GM18868 (cell line): ENCODE results near the gene MVP.
"Not testable (repeated sequence)": the region's sequence is repeated elsewhere in the genome, so short reads cannot be mapped to it uniquely, and the experiment has no call there.

Source experiments
- ATAC-seq: cut with Tn5 transposase; IDR thresholded peaks from one replicate; pipeline ENCODE4 v1.9.1; 2021; ENCODE audit warnings: mild to moderate bottlenecking, moderate library complexity; ENCODE audit not compliant: unreplicated experiment

Gene MVP

DNA sequence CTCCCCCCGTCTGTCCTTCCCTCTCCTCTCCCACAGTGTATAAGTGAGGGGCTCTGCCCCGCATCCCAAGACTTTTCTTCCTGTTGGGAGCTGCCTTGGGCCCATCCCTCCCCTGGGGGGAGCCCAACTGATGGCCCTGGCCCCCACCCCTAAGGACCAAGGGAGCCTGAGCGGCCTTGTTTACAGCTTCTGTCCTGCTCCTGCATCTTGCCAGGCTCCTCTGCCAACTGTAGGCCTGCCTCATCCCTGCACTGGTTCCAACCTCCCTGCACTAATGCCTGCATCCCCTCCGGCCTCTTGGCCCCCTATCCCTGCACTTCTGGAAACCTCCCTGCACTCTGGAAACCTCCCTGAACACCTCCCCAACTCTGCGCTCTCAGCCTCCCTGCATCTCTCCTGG, 5.7 kb upstream of the MVP start:
- no peak for ATAC-seq

DNA sequence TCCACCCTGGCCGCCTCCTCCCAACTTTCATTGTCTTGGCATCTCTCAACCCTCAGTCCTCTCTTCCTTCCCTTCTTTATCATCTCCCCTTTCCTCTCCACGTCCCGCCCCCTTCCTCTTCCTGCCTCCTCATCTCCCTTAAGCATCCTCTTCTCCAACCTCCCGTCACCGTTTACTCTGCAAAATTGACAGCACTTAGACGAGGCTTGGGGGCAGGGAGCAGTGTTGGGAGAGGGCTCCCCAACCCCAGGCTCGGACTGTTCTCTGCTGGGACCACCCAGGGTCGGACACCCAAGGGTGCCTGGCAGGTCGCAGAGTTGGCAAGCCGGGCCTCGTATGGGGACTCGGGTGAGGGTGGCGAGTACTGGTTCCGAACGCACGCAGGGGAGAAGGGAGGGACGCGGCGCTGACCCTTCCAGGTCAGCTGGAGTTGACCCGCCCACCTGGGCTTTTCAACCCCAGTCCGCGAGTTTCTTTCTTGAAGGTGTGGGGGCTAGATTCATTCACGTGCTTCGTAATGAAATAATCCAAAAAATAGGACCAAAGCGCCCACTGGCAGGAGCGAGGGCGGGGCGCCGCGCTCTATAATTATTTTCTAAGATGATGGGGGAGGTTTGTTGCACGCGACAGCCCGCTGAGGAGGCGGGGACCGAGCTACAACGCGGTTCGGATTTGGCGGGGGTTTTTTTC, 5.1 kb upstream of the MVP start:
- no peak for ATAC-seq

DNA sequence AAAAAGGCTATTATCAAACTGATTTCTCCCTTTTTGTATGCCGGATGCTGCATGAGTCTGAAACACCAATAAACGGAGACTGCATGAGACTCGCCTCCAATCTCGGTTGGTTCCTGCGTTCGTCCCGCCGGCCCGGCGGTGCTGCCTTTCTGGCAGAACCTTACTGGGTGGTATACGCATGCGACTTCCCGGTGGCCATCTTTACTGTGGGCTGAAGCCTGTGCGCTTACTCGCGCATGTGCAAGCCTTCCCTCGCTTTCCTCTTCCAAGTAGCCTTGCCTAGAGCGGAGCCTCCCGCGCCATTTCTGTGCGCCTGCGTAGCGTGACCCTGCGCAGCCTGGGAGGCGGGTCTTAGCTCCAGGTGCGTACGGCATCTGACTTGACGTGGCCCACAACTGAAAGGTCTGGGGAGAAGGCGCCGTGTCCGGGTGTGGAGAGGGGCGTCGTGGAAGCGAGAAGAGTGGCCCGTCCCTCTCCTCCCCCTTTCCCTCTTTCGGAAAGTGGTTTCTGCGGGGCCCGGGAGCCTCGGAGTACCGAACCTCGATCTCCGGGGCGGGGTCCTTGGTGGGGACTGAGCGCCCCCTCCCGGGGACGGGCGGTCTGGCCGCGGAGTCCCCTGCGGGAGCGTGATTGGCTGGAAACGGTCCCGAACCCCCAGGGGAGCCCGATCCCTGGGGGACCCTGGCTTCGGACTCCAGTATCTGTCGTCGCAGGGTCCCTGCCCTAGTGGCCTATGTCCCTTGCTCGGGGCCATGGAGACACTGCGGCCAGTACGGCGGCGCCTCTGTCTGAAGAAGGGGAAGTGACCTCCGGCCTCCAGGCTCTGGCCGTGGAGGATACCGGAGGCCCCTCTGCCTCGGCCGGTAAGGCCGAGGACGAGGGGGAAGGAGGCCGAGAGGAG, 4.2 kb upstream of the MVP start, which contains the start of gene PAGR1:
Gene PAGR1, plus strand, starts transcription at position 360 of the 901 bp plus-strand sequence. Its CDS starts 374 bp downstream, at position 734.
- ATAC-seq, result peak; percentile 58

DNA sequence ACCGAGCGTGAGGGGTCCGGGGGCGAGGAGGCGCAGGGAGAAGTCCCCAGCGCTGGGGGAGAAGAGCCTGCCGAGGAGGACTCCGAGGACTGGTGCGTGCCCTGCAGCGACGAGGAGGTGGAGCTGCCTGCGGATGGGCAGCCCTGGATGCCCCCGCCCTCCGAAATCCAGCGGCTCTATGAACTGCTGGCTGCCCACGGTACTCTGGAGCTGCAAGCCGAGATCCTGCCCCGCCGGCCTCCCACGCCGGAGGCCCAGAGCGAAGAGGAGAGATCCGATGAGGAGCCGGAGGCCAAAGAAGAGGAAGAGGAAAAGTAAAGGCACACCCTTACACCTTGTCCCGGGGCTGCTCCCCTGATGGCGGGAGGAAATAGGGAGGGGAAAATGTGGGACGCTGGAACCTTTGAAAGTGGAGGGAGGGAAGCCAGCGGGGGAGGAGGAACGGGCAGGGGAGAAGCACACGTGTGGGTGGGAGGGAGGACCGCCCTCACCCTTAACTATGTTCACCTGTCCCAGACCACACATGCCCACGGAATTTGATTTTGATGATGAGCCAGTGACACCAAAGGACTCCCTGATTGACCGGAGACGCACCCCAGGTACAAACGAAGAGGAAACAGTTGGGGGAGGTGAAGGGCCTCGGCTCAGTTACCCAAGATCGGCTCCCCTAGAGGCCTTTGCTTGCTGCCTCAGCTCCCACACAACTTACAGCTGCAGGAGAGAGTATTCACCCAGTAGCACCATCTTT, 3.4 kb upstream of the MVP start:
- peak; percentile 13 for ATAC-seq

DNA sequence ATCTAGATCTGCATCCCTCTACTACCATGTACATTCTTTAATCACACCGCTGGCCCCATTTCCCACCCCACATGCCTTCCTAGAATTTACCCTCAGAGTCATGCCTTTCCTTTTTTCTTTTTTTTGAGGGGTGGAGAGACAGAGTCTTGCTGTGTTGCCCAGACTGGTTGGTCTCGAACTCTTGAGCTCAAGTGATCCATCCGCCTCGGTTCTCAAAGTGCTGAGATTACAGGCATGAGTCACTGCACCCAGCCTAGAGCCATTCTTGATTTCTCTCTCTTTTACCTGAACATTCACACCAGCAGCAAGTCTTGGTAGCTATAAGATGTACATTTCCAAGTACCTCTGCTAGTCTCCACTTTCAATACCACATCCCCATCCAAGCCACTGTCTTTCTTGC, 2.2 kb upstream of the MVP start:
- no peak for ATAC-seq

DNA sequence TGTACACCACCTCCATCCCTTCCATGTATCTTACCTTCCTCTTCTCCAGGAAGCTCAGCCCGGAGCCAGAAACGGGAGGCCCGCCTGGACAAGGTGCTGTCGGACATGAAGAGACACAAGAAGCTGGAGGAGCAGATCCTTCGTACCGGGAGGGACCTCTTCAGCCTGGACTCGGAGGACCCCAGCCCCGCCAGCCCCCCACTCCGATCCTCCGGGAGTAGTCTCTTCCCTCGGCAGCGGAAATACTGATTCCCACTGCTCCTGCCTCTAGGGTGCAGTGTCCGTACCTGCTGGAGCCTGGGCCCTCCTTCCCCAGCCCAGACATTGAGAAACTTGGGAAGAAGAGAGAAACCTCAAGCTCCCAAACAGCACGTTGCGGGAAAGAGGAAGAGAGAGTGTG, 756 bp upstream of the MVP start:
- ATAC-seq, result no peak

DNA sequence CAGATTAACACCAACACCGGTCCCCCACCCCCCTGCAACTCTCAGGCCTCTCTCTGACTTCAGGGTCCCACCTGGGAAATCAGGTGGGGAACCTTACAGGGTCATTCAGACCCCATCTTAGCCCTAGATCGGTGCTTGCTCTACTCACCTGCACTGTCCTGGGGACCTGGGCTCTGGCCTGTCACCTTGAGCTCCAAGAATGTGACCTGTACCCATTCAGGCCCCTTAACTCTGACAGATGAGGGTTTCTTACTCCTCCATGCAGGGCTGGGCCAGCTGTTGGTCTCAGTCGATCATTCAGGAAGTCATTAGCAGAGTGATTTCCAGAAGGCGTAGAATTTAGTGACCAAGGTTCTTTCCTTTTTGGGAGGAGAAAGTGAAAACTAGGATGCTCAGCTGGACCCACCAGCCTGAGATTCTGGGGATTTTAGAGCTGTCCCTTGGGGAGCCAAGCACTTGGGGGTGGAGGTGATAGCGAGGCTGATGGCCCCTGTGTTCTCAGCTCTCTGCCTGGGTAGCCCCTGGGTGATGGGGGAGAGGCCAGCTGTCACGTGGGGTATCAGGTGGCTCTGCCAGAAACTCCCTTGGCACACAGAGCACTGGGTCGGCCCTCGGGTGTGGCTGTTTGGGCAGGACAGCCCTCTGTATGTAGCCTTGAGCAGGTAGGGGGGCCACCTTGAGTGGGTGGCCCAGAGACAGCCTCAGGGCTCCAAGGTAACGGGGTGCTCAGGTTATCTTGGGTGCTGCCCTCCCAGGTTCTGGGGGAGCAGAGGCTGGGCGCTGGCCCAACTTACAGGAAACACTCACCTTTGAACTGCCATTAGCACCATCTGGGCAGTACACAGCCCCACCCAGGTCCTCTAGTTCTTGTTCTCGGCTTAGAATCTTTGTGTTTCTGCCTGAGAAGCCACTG, 724 bp downstream of the MVP start:
- ATAC-seq, result peak; percentile 53

DNA sequence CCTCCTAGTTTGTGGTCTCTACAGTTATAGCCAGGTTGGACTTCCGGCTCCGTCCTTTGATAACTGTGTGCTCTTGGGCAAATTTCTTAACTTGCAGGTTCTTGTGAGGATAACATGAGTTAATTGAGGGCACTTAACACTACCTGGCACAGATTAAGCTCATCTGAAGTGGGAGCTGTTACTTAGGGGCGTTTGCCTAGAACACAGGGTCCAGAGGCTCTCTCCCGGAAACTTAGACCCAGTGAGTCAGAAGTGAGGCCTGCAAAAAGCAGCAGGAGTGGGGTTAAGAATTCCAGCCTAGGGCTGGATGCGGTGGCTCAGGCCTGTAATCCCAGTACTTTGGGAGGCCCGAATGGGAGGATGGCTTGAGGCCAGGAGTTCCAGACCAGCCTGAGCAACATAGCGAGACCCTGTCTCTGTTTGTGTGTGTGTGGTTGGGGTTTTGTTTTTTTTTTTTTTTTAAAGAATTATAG, 1.4 kb downstream of the MVP start:
- ATAC-seq, result no peak

DNA sequence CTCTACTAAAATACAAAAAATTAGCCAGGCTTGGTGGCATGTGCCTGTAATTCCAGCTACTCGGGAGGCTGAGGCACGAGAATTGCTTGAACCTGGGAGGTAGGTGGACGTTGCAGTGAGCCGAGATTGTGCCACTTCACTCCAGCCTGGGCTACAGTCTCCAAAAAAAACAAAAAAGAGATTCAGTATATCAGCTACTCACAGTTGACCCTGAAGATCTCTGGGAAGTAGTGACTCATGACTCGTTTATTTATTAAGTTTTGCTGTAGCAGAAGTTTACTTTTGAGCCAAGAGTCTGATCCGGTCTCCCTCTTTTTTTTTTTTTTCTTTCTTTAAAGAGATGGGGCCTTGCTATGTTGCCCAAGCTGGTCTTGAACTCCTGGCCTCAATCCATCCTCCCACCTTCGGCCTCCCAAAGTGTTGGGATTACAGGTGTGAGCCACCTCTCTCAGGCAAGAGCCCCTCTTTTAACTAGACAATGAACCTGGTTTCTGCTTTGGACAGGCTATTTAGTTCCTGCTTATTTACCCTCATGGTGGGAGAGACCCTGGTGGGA, 4.4 kb downstream of the MVP start:
- ATAC-seq, result no peak

DNA sequence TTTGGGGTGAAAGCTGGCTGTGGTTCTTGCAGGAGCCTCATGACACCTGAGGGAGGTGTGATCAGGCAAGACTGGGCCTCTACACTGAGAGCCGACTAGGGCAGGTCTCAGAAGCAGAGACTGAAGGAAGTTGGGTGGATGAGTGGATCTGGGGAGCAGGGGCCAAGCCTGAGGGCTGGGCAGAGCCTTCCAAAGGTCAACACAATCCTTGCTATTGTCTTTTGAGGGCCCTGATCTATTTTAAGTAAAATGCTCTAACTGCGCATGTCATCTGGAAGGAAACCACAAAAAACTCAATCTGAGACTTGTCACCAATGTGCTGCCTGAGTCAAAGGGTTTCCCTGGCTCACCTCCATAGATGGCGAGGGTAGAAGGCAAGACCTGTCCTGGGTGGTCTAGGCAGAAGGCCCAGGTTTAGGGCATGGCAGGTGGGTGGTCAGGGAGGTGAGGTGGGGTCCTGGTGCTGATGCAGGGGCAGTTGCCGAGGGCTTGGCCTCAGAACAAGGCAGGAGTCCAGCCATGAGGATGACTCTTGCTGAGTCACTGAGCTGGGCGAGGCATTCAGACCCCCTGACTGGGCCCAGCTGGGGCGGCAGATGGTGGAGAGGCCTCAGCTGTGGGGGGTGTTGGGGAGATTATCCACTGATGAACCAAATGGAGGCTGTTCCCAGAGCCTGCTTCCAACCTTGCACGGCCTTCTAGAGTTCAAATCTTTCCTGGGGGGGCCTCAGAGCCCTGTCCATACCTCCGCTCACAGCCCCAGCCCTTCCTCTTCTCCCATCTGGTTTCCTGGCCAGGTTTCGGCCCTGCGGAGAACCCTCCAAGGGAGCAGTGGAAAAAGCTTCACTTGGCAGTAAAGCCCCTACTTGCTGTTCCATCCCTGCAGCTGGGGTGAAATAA, 5.1 kb downstream of the MVP start:
- ATAC-seq, result no peak

DNA sequence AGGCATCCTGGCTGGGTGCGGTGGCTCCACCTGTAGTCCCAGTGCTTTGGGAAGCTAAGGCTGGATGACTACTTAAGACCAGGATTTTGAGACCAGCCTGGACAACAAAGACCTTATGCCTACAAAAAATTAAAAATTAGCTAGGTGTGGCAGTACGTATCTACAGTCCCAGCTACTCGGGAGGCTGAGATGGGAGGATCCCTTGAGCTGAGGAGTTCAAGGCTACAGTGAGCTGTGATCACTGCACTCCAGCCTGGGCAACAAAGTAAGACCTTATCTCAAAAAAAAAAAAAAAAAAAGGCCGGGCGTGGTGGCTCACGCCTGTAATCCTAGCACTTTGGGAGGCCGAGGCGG, 6.1 kb downstream of the MVP start:
- ATAC-seq, result no peak

DNA sequence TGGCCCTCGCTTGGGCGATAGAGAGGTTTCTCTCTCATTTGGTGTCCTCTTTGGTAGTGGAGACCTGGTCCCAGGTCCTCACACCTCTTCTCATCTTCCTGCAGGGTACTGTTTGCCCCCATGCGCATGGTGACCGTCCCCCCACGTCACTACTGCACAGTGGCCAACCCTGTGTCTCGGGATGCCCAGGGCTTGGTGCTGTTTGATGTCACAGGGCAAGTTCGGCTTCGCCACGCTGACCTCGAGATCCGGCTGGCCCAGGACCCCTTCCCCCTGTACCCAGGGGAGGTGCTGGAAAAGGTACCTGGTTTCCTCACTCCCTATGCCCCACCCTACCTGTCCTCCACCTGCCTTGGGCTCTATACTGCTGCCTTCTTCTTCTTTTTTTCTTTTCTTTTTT, 10.5 kb downstream of the MVP start:
- no peak for ATAC-seq

DNA sequence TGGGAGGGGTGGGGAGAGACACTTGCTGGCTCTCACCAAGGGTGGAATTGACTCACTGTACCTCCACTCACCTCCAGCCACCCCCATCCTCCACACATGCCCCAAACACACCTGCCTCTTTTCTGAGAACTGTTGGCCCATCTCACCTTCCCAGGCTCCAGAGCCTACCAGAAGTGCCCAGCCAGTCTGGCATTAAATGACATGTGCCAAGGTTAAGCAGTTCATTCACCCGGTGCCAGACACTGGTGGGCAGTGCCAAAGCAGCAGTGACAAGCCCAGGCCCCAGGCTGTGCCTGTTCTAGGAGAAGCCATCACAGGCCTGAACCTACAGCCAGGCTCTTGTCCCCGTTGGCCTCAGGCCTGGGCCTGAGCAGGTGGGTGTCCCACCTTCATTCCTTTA, 11.2 kb downstream of the MVP start:
- no peak for ATAC-seq

DNA sequence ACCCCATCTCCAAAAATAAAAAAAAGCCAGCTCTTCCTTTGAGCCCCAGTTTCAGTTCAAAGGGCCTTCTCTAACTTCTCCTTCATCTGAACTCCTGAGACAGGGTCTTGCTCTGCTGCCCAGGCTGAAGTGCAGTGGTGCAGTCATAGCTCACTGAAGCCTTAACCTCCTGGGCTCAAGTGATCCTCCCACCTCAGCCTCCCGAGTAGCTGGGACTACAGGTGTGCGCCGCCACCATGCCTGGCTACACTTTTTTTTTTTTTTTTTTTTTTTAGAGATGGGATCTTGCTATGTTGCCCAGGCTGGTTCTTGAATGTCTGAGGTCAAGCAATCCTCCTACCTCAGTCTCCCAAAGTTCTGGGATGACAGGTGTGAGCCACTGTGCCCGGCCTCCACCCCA, 13.0 kb downstream of the MVP start:
- not testable (repeated sequence) for ATAC-seq

DNA sequence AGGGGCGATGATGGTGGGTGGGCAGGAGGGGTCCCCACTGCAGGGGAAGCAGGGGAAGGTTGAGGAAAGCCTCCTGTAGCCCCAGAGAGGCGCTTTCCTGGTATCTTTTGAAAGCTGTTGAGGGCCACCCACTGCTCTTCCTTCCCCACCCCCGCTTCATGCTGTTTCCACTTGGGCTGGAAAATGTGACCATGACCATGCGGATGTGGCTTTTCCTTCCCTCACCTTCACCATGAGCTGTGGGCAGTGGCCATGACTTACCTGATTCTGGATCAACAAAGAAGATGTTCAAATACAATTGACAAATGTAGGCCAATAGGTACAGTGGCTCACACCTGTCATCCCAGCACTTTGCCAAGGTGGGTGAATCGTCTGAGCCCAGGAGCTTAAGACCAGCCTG, 13.8 kb downstream of the MVP start:
- no peak for ATAC-seq

DNA sequence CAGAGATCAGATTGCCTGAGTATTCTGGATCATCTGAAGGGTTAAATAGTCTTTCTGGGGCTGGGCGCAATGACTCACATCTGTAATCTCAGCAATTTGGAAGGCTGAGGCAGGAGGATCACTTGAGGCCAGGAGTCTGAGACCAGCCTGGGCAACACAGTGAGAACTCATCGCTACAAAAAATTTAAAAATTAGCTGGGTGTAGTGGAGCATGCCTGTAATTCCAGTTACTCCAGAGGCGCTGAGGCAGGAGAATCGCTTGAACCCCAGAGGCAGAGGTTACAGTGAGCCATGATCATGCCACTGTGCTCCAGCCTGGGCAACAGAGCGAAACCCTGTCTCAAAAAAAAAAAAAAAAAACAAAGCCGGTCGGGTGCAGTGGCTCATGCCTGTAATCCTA, 15.7 kb downstream of the MVP start:
- ATAC-seq, result no peak

DNA sequence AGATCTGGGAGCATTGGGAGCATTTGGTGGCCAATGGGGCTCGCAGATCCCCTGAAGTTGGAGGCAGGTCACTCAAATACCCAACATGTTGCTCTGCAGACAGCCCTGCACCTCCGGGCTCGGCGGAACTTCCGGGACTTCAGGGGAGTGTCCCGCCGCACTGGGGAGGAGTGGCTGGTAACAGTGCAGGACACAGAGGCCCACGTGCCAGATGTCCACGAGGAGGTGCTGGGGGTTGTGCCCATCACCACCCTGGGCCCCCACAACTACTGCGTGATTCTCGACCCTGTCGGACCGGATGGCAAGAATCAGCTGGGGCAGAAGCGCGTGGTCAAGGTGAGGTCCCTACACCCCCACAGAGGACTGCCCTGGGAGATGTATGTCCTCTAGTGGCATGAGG, 16.4 kb downstream of the MVP start:
- ATAC-seq, result no peak

DNA sequence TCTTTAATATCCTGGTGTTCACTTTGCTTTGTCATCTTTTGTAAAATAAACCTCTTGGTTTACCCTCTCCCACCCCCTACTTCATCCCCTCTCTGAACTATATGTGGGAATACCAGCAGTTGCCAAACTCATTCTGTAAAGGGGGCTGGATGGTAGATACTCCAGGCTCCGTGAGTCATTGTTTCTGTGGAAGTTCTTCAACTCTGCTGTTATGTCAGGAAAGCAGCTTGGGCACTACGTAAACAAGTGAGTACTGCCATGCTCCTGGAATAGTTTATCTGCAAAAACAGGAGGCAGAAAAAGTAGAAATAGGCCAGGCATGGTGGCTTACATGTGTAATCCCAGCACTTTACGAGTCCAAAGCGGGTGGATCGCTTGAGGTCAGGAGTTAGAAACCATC, 17.6 kb downstream of the MVP start:
- no peak for ATAC-seq

DNA sequence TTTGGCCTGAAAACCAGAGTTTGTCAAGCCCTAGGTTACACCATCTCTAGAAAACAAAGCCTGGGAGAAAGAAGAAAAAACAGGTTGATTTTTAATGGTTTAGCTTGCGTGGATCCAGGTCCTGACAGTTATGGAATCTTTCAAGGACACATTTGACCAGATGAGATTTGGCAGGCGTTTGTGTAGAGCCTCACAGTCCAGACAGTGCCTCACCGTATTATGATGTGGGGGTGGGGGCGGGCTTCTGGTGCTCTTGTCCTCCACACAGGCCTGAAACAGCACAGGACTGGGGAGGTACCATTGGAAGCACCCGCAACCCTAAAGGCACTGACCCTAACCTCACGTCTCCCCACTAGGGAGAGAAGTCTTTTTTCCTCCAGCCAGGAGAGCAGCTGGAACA, 19.6 kb downstream of the MVP start:
- ATAC-seq, result no peak
